ENCODE data around the gene GJB5.

The GJB5 gene

DNA sequence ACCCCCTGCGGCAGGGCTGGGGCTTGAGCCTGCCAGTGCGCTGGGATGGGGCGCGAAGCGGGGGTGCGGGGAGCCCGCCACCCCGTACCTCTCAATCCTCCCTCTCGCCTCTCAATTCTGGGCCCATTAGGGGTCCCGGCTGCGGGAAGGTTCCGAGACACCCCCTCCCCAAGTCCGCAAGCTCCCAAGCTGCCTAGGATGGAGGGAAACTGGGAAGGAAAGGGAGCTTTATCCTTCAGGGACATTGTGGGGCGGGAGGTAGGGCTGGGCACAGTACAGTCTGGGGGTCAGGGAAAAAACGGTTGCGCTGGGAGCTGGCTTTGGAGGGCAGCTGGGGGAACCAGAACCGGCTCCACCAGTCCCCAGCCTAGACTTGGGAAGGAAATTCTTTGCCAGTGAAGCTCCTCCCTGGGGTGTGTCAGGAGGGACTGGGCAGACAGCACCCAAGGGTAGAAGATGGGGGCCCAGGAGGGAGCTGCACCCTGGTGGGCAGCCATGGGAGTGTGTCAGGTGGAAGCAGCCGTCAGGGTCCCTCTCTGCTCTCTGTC is 27.1 kb downstream of the GJB5 start:
- Histone ChIP-seq H3K9me3 (ENCODE audit: insufficient read depth, low read length) (no peaks in the 10 kb centered on the region), H3K27ac (ENCODE audit: low read depth, low read length) (no peak overlapping the region), H3K36me3 (ENCODE audit: low read length) (no peaks in the 10 kb centered on the region), H3K4me2 (ENCODE audit: low read depth, low read length, poor library complexity, severe bottlenecking) (no peak overlapping the region), H2AFZ (ENCODE audit: low read depth, low read length, severe bottlenecking) (no peak overlapping the region), H3K27me3 (ENCODE audit: low read length) (no peaks in the 10 kb centered on the region), H3F3A (ENCODE audit: insufficient read depth) (no peaks in the 10 kb centered on the region), H3K9ac (ENCODE audit: low read length) (no peak overlapping the region), H3K9me2 (replicated peaks; ENCODE audit: insufficient read depth, low read length) (no peaks in the 10 kb centered on the region), H3K79me2 (ENCODE audit: insufficient read depth, low read length) (no peaks in the 10 kb centered on the region), H3K4me3 (ENCODE audit: insufficient read depth, low read length, poor library complexity, severe bottlenecking) (no peak overlapping the region), H4K20me1 (ENCODE audit: low read depth, low read length) (no peaks in the 10 kb centered on the region; the same call in 1 of the 2 replicates)
- TF ChIP-seq EZH2phosphoT487 (conservative IDR thresholded peaks at IDR 0.05; ENCODE audit: low read length), result no peak
- TF ChIP-seq, protein P1, sequence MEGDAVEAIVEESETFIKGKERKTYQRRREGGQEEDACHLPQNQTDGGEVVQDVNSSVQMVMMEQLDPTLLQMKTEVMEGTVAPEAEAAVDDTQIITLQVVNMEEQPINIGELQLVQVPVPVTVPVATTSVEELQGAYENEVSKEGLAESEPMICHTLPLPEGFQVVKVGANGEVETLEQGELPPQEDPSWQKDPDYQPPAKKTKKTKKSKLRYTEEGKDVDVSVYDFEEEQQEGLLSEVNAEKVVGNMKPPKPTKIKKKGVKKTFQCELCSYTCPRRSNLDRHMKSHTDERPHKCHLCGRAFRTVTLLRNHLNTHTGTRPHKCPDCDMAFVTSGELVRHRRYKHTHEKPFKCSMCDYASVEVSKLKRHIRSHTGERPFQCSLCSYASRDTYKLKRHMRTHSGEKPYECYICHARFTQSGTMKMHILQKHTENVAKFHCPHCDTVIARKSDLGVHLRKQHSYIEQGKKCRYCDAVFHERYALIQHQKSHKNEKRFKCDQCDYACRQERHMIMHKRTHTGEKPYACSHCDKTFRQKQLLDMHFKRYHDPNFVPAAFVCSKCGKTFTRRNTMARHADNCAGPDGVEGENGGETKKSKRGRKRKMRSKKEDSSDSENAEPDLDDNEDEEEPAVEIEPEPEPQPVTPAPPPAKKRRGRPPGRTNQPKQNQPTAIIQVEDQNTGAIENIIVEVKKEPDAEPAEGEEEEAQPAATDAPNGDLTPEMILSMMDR (IDR thresholded peaks at IDR 0.05; ENCODE audit: insufficient read depth, low read length, poor library complexity, severe bottlenecking), result no peak

DNA sequence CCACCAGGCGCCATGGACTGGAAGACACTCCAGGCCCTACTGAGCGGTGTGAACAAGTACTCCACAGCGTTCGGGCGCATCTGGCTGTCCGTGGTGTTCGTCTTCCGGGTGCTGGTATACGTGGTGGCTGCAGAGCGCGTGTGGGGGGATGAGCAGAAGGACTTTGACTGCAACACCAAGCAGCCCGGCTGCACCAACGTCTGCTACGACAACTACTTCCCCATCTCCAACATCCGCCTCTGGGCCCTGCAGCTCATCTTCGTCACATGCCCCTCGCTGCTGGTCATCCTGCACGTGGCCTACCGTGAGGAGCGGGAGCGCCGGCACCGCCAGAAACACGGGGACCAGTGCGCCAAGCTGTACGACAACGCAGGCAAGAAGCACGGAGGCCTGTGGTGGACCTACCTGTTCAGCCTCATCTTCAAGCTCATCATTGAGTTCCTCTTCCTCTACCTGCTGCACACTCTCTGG is 29.9 kb downstream of the GJB5 start:
- Histone ChIP-seq H3K4me2 (ENCODE audit: low read depth, low read length, poor library complexity, severe bottlenecking) (no peak overlapping the region), H3K79me2 (ENCODE audit: insufficient read depth, low read length) (no peaks in the 10 kb centered on the region), H3K36me3 (ENCODE audit: low read length) (no peaks in the 10 kb centered on the region), H2AFZ (ENCODE audit: low read depth, low read length, severe bottlenecking) (no peak overlapping the region), H4K20me1 (ENCODE audit: low read depth, low read length) (no peaks in the 10 kb centered on the region), H3F3A (ENCODE audit: insufficient read depth) (no peaks in the 10 kb centered on the region), H3K27me3 (ENCODE audit: low read length) (no peaks in the 10 kb centered on the region), H3K27ac (ENCODE audit: low read depth, low read length) (no peak overlapping the region), H3K9ac (ENCODE audit: low read length) (no peak overlapping the region), H3K4me3 (ENCODE audit: insufficient read depth, low read length, poor library complexity, severe bottlenecking) (no peak overlapping the region), H3K9me3 (ENCODE audit: insufficient read depth, low read length) (no peaks in the 10 kb centered on the region), H3K9me2 (replicated peaks; ENCODE audit: insufficient read depth, low read length) (no peaks in the 10 kb centered on the region)
- no peak for TF ChIP-seq EZH2phosphoT487 (conservative IDR thresholded peaks at IDR 0.05; ENCODE audit: low read length)
- TF ChIP-seq, protein P1 (IDR thresholded peaks at IDR 0.05; ENCODE audit: insufficient read depth, low read length, poor library complexity, severe bottlenecking), result no peak

DNA sequence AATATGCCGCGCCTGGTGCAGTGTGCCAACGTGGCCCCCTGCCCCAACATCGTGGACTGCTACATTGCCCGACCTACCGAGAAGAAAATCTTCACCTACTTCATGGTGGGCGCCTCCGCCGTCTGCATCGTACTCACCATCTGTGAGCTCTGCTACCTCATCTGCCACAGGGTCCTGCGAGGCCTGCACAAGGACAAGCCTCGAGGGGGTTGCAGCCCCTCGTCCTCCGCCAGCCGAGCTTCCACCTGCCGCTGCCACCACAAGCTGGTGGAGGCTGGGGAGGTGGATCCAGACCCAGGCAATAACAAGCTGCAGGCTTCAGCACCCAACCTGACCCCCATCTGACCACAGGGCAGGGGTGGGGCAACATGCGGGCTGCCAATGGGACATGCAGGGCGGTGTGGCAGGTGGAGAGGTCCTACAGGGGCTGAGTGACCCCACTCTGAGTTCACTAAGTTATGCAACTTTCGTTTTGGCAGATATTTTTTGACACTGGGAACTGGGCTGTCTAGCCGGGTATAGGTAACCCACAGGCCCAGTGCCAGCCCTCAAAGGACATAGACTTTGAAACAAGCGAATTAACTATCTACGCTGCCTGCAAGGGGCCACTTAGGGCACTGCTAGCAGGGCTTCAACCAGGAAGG is 30.5 kb downstream of the GJB5 start:
- Histone ChIP-seq H3F3A (ENCODE audit: insufficient read depth) (no peaks in the 10 kb centered on the region), H3K4me2 (ENCODE audit: low read depth, low read length, poor library complexity, severe bottlenecking) (no peak overlapping the region)

More for the DNA sequence above, 30.5 kb downstream of the GJB5 start:
- H3K9me3 ChIP-seq (ENCODE audit: insufficient read depth, low read length), result no peaks in the 10 kb centered on the region
- no peaks in the 10 kb centered on the region for H3K79me2 ChIP-seq (ENCODE audit: insufficient read depth, low read length)
- H3K9me2 ChIP-seq (replicated peaks; ENCODE audit: insufficient read depth, low read length), result no peaks in the 10 kb centered on the region
- no peaks in the 10 kb centered on the region for H4K20me1 ChIP-seq (ENCODE audit: low read depth, low read length)
- no peaks in the 10 kb centered on the region for H3K27me3 ChIP-seq (ENCODE audit: low read length)
- no peak for TF ChIP-seq EZH2phosphoT487 (conservative IDR thresholded peaks at IDR 0.05; ENCODE audit: low read length)
- TF ChIP-seq, protein P1 (IDR thresholded peaks at IDR 0.05; ENCODE audit: insufficient read depth, low read length, poor library complexity, severe bottlenecking), result no peak
- H3K27ac ChIP-seq (ENCODE audit: low read depth, low read length), result no peak overlapping the region
- H2AFZ ChIP-seq (ENCODE audit: low read depth, low read length, severe bottlenecking), result no peak overlapping the region
- no peak overlapping the region for H3K9ac ChIP-seq (ENCODE audit: low read length)
- H3K36me3 ChIP-seq (ENCODE audit: low read length), result no peaks in the 10 kb centered on the region
- no peak overlapping the region for H3K4me3 ChIP-seq (ENCODE audit: insufficient read depth, low read length, poor library complexity, severe bottlenecking)
